Parathyroid adenoma (tissue), 2 donors: ENCODE measurements around the gene ZNF334.

Source experiments
- H2AFZ ChIP-seq: fragments of 300-600 bp; sonication (generic); one replicate; pipeline ENCODE4 v1.7.0; 2017; ENCODE audit warnings: antibody characterized with exemption, mild to moderate bottlenecking
- H3K27ac ChIP-seq: fragments of 300-600 bp; sonication (generic); one replicate; pipeline ENCODE4 v1.7.0; 2017
- H3K27me3 ChIP-seq: fragments of 300-600 bp; sonication (generic); one replicate; pipeline ENCODE4 v1.7.0; 2017; ENCODE audit warnings: low read length; ENCODE audit not compliant: control insufficient read depth, insufficient read depth
- H3K36me3 ChIP-seq: fragments of 300-600 bp; sonication (generic); one replicate; pipeline ENCODE4 v1.7.0; 2017; ENCODE audit warnings: low read length; ENCODE audit not compliant: control insufficient read depth, insufficient read depth
- H3K4me1 ChIP-seq: fragments of 300-600 bp; sonication (generic); one replicate; pipeline ENCODE4 v1.7.0; 2017; ENCODE audit warnings: control low read depth
- H3K4me2 ChIP-seq: fragments of 300-600 bp; sonication (generic); one replicate; pipeline ENCODE4 v1.7.0; 2017; ENCODE audit warnings: low read length
- H3K4me3 ChIP-seq: fragments of 300-600 bp; sonication (generic); one replicate; pipeline ENCODE4 v1.7.0; 2017; ENCODE audit warnings: low read depth, low read length
- H3K79me2 ChIP-seq: fragments of 300-600 bp; sonication (generic); one replicate; pipeline ENCODE4 v1.7.0; 2017; ENCODE audit warnings: control low read depth
- H3K9ac ChIP-seq: fragments of 300-600 bp; sonication (generic); one replicate; pipeline ENCODE4 v1.7.0; 2017; ENCODE audit warnings: mild to moderate bottlenecking
- H3K9me3 ChIP-seq: fragments of 300-600 bp; sonication (generic); one replicate; pipeline ENCODE4 v1.7.0; 2017; ENCODE audit warnings: low read length; ENCODE audit not compliant: control insufficient read depth
- CTCF ChIP-seq: fragments of 300-600 bp; sonication (generic); IDR thresholded peaks from one replicate; pipeline ENCODE4 v1.7.0; 2017; ENCODE audit warnings: antibody characterized with exemption, mild to moderate bottlenecking
- donor health status: primary hyperparathyroidism.

Gene ZNF334

GRCh38 chr20:46553926-46554325, 40.6 kb upstream of the ZNF334 start:
- Histone ChIP-seq H3K79me2 (no peaks in the 10 kb centered on the region), H2AFZ (no peak overlapping the region), H3K27me3 (no peaks in the 10 kb centered on the region), H3K9ac (no peak overlapping the region), H3K4me2 (no peak overlapping the region), H3K36me3 (no peaks in the 10 kb centered on the region), H3K9me3 (no peaks in the 10 kb centered on the region), H3K4me3 (no peak overlapping the region), H3K27ac (no peak overlapping the region), H3K4me1 (no peaks in the 10 kb centered on the region)
- TF ChIP-seq CTCF, result no peak

GRCh38 chr20:46552460-46553420, 39.4 kb upstream of the ZNF334 start:
- no peaks in the 10 kb centered on the region for H3K9me3 ChIP-seq
- H2AFZ ChIP-seq, result no peak overlapping the region
- no peak for TF ChIP-seq CTCF
- no peak overlapping the region for H3K9ac ChIP-seq
- H3K27me3 ChIP-seq, result no peaks in the 10 kb centered on the region
- no peak overlapping the region for H3K4me2 ChIP-seq
- H3K79me2 ChIP-seq, result no peaks in the 10 kb centered on the region
- H3K36me3 ChIP-seq, result no peaks in the 10 kb centered on the region
- H3K4me1 ChIP-seq, result no peaks in the 10 kb centered on the region
- H3K4me3 ChIP-seq, result no peak overlapping the region
- H3K27ac ChIP-seq, result no peak overlapping the region

GRCh38 chr20:46551522-46552381, 38.4 kb upstream of the ZNF334 start:
- Histone ChIP-seq H3K4me1 (no peaks in the 10 kb centered on the region), H3K4me3 (no peak overlapping the region), H3K9me3 (no peaks in the 10 kb centered on the region), H3K4me2 (no peak overlapping the region), H2AFZ (no peak overlapping the region), H3K79me2 (no peaks in the 10 kb centered on the region), H3K27ac (no peak overlapping the region), H3K36me3 (no peaks in the 10 kb centered on the region), H3K27me3 (no peaks in the 10 kb centered on the region), H3K9ac (no peak overlapping the region)
- no peak for TF ChIP-seq CTCF

- Histone ChIP-seq H3K9ac (no peak within 1 kb of the TSS), H3K9me3 (no peaks in the 10 kb centered on the region), H3K27ac (no peak within 1 kb of the TSS), H3K4me1 (no peaks in the 10 kb centered on the region), H3K27me3 (no peaks in the 10 kb centered on the region), H2AFZ (no peak within 1 kb of the TSS), H3K4me2 (no peak within 1 kb of the TSS), H3K79me2 (no peaks in the 10 kb centered on the region), H3K36me3 (no peaks in the 10 kb centered on the region), H3K4me3 (no peak within 1 kb of the TSS)
- no peak for TF ChIP-seq CTCF
These were observed 37.1 kb upstream of the ZNF334 start, which contains the start of gene OCSTAMP for GRCh38 chr20:46550461-46550860. Gene OCSTAMP (minus strand): TSS chr20:46550654. CDS start chr20:46550560, 94 bp downstream.
